NCI-H1417 treated with DMSO at 0.1 percent for 48 hours (cell line): ENCODE measurements around the gene MSANTD7.
"Not testable (repeated sequence)": the region's sequence is repeated elsewhere in the genome, so short reads cannot be mapped to it uniquely, and the experiment has no call there.

Experiments used
- DNase-seq: peaks from one replicate; lab custom pipeline; 2025; lab: John Stamatoyannopoulos, UW

MSANTD7 gene, protein sequence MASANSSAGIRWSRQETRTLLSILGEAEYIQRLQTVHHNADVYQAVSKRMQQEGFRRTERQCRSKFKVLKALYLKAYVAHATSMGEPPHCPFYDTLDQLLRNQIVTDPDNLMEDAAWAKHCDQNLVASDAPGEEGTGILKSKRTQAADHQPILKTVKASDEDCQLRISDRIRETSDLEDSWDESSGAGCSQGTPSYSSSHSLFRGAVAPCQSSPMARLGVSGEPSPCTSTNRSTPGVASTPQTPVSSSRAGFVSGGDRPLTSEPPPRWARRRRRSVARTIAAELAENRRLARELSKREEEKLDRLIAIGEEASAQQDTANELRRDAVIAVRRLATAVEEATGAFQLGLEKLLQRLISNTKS

DNA sequence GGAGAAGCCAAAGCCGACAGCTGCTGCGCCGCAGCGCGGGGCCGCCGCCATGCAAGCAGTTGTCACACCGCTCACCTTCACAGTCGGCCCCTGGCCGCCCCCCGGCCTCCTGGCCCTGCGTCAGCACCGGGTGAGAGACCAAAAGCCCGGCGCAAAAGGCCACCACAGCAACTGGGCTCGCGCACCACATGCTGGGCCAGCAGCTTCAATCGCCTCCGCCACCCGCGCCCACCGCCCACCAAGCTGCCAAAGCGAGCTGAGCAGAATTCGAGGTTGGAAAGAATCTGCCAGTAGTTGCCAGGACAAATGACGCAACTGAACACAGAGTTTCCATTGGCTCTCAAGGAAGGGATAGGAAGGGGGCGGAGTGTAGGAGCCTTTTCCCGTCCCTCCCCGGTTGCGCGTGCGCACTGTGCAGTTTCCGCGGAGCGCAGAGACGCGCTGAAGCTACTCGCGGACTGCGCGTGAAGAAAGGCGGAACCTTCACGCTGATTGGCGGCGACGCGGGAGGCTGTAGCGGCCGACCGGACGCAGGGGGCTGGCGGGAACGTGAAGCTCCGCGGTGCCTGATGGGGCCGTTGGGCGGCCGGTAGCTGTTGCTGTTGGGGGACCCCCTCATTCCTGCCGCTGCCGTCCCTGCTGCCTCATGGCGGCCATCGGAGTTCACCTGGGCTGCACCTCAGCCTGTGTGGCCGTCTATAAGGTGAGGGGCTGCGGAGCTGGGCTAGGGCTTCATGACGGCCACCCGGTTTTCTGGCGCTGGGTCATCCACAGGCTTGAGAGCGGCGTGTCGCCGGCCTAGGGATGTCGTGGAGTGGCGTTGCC is at the start of gene MSANTD7, which contains the start of the genes CDNF and HSPA14:
Gene MSANTD7 (plus strand): TSS at position 550 of the 825 bp plus-strand sequence. CDS start 3,979 bp downstream, outside the sequence.
Gene CDNF (minus strand): TSS at position 281 of the 825 bp plus-strand sequence. CDS start 91 bp downstream, at position 190.
Gene HSPA14 (plus strand): TSS at position 550 of the 825 bp plus-strand sequence. CDS start 97 bp downstream, at position 647.
- peak; percentile 83 for DNase-seq

- DNase-seq, result no peak
Observed at GRCh38 chr10:14798636-14799035, 39.5 kb upstream of the MSANTD7 start.

DNA sequence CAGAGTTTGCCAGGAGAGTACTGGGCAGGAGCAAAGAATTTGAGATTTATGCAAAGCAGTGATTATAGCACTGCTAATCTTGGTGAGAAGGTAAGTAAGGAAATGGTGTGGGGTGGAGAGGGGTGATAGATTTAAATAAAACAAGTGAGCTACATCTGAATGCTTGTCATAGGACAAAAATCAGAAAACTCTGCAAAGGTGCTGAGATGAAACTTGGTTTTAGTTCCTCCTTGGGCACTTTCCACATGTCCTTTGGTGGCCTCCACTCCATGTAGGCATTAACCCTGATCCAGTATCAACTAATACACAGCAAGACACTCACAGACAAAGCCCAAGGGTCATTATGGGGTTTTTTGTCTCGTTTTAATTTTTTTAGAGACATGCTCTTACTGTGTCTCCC is 37.7 kb upstream of the MSANTD7 start:
- DNase-seq, result no peak

DNA sequence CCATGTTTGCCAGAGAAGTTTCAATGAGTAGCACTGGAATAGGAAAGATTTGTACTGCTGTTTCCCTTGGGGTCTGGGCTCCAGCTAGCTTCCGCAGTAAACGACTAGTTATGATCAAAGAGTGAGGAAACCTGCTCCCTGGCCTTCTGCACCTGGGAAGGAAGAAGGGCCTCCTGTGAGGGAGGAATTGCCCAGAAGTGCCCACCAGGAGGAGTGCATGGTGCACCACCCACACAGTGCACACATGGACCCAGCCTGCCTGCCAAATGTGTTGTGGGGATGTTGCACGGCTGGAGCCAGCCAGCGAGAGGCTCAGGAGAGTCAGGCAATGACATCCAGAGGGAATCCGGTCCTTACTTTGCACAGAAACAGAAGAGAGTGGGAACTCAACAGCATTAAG is 36.4 kb upstream of the MSANTD7 start:
- DNase-seq, result no peak

DNA sequence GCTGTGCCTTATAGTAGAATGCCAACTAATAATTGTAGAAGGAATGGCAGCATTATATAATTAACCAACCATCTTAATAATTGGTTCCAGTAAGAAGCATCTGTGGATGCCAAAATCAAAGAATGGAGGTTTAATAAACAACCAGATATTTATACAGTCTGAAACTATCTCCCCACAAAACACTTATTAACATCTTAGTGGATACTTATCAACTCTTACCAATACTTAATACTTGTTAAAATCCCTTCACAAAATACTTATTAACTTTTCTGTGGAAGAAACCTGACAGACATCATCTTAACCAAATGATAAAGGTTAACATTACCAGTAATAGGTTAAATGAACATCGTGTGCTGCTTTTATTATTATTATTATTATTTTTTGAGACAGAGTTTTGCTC is 34.3 kb upstream of the MSANTD7 start:
- DNase-seq, result no peak

- DNase-seq, result no peak
Observed at GRCh38 chr10:14806318-14806717, 31.8 kb upstream of the MSANTD7 start.

GRCh38 chr10:14810969-14811953 is 26.8 kb upstream of the MSANTD7 start:
- DNase-seq, result no peak

- no peak for DNase-seq
Observed at GRCh38 chr10:14812271-14812670, 25.8 kb upstream of the MSANTD7 start.

- no peak for DNase-seq
Observed at GRCh38 chr10:14815681-14816080, 22.4 kb upstream of the MSANTD7 start.

DNA sequence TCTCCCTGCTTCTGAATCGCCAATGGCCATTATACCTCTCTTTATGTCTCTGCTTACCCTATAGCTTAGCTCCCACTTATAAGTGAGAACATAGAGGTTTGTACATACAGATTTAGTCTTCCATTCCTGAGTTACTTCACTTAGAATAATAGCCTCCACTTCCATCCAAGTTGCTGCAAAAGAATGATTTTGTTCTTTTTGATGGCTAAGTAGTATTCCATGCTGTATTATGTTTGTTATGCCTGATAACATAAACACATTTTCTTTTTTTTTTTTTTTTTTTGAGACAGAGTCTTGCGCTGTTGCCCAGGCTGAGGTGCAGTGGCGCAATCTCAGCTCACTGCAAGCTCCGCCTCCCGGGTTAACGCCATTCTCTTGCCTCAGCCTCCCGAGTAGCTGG is 21.4 kb upstream of the MSANTD7 start:
- not testable (repeated sequence) for DNase-seq

DNA sequence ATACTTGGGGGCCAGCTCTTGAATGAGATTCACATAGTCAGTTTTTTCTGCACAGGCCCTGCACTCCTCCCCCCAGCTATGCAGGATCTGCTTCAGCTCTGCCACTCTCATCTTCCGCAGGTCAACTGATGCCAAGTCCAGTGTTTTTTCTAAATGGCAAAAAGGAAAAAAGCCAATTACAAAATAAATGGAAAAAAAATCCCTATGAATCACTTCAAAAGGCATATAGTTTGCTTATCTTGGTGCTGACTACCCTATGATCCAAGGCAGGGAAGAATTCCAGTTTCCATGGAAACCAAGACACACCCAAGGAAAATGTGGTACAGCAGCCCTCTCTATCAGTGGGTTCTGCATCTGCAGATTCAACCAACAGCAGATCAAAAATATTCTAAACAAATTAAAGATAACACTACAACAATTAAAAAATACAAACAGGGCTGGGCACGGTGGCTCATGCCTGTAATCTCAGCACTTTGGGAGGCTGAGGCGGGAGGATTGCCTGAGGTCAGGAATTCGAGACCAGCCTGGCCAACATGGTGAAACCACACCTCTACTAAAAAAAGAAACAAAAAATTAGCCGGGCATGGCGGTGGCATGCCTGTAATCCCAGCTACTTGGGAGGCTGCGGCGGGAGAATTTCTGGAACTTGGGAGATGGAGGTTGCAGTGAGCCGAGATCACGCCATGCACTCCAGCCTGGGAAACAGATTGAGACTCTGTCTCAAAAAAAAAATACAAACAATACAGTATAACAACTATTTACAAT is 17.9 kb upstream of the MSANTD7 start:
- DNase-seq, result no peak

DNA sequence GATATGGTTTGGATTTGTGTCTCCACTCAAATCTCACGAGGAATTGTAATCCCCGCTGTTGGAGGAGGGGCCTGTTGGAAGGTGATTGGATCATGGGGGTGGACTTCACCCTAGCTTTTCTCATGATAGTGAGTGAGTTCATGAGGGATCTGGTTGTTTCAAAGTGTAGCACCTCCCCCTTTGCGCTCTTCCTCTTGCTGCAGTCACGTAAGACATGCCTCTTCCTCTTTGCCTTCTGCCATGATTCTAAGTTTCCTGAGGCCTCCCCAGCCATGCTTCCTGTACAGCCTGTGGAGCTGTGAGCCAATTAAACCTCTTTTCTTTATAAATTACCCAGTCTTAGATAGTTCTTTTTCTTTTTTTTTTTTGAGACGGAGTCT is 17.3 kb upstream of the MSANTD7 start:
- DNase-seq, result no peak

DNA sequence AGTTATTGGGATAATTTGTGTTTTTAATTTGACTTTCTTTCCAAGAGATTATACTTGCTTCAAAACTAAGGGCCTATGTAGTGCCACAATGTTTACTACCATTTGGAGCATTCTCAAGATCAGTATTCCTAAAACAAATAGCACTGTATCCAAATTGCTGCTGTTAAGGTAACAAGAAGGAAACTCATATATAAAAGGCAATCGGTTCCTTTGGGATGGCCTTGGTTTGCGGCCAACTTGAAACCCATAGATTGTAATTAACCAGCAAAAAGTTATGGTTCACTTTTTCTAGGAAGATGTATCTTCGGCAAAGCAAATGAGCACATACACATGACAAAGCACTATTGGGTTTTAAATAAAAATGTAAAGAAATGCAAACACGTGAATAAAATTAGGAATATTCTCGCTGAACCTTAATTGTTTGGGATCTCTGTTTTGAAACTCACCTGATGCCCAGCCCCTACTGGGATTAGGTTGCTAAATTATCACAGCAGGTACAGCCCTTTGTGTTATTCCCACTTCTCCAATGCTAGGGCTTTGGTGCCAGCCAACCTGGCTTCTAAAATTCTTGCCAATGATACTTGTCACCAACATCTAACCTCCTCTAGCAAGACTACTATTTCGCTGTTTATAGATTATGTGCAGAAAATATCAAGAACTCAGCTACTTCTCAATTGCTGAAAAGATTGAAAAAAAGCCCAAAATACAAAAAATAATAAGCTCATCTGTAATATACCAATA is 16.3 kb upstream of the MSANTD7 start:
- no peak for DNase-seq

- no peak for DNase-seq
Observed at GRCh38 chr10:14822879-14823755, 15.0 kb upstream of the MSANTD7 start.

DNA sequence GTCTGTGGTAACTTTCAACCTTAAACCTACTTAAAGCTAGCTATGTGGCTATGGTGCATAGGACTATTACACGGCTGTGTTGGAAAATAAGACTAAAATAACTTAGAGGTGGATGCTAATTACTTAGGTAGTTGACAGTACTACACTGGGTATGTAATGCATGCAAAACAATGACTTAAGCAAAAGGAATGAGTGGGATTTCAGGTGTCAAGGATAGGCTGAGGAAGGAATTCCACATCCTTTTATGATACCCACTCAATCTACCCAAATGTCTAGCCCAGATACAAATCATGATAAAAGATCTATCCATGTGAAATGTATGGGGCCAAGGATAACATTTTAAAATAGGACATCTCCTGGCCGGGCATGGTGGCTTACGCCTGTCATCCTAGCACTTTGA is 14.1 kb upstream of the MSANTD7 start:
- no peak for DNase-seq

GRCh38 chr10:14826076-14826829 is 11.9 kb upstream of the MSANTD7 start:
- DNase-seq, result no peak

GRCh38 chr10:14833106-14833505 is 5.0 kb upstream of the MSANTD7 start:
- no peak for DNase-seq

DNA sequence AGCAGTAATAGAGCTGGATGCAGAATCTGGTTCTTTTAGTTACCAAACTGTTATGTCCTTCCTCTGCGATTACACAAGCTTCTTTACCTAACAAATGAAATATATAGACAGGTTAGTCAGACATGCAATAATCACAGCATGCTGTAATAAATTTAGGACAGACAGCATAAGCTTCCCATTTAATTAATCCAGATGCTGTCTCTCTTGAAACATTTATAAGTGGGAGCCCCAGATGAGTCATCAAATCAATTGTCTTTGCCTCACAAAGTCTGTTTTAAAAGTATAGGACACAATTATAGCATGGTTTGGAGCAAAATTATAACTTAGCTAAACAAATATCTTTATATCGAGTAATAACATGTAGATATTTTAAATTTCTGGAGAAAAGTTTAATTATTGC is 1.9 kb upstream of the MSANTD7 start:
- no peak for DNase-seq
